Cardiac fibroblast (primary cell): ENCODE data around the gene SLC6A18.

ENCODE experiments used
- DNase-seq, 2 donors: peaks; one replicate each; pipeline versions ENCODE4 v3.0.0 to v3.0.0-alpha.2; 2010; ENCODE audit warnings: low read depth in 2 of 2
- H3K4me3 ChIP-seq, 2 donors: replicated peaks in 1 of 2; 1 replicate in 1 of 2; 2 replicates in 1 of 2; pipeline ENCODE4 v1.5.1; 2011; ENCODE audit warnings: low read depth in 2 of 2, low read length in 2 of 2, mild to moderate bottlenecking in 2 of 2, moderate library complexity in 1 of 2
- CTCF ChIP-seq: IDR thresholded peaks from one replicate; pipeline ENCODE4 v1.5.1; 2011; ENCODE audit warnings: low read depth, mild to moderate bottlenecking, low read length, inconsistent platforms

SLC6A18 gene

GRCh38 chr5:1214936-1215220 is 10.3 kb upstream of the SLC6A18 start:
- no peak for TF ChIP-seq CTCF
- no peak overlapping the region for H3K4me3 ChIP-seq
- no peak for DNase-seq

- DNase-seq = no peak
- no peak for TF ChIP-seq CTCF
- H3K4me3 ChIP-seq = no peak overlapping the region
These were observed 9.7 kb upstream of the SLC6A18 start for GRCh38 chr5:1215320-1216096.

- no peak for TF ChIP-seq CTCF
- no peak for DNase-seq
- H3K4me3 ChIP-seq = no peak overlapping the region
These were observed 8.8 kb upstream of the SLC6A18 start for GRCh38 chr5:1216211-1216917.

GRCh38 chr5:1216918-1217295 is 8.3 kb upstream of the SLC6A18 start:
- no peak overlapping the region for H3K4me3 ChIP-seq
- TF ChIP-seq CTCF = no peak
- DNase-seq = no peak

GRCh38 chr5:1217596-1218206 is 7.5 kb upstream of the SLC6A18 start:
- DNase-seq = no peak
- TF ChIP-seq CTCF = no peak

GRCh38 chr5:1218351-1219080 is 6.7 kb upstream of the SLC6A18 start:
- TF ChIP-seq CTCF = no peak
- no peak overlapping the region for H3K4me3 ChIP-seq
- DNase-seq = no peak

More at GRCh38 chr5:1217596-1218206, 7.5 kb upstream of the SLC6A18 start:
- H3K4me3 ChIP-seq = no peak overlapping the region
